Measurements from ENCODE around the gene ODC1.

ODC1 gene

DNA sequence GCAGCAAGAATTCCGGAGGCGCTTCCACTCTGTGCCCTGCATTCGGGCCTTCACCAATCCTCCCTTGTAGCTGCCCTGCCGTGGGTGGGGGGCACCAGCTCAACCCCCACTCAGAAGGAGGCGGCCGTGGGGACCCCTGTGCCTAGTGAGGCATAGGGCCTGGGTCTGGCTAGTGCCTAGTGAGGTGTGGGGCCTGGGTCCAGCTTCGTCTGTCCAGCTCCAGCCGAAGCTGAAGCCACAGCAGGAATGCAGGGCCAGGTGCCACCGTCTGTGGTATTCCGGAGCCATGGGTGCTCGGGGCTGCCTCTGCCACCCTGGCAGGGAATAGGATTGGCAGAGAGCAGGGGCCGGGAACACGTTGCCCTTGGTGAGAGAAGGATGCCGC, 12.3 kb downstream of the ODC1 start:
- DNase-seq: no peak
- no peak overlapping the region for H3K27ac Mint-ChIP-seq
- peaks cover 15% of the 10 kb centered on the region for H3K27me3 Mint-ChIP-seq (ENCODE audit: low read depth, poor library complexity)
- H3K4me1 Mint-ChIP-seq: peaks cover 20% of the 10 kb centered on the region
- no peak overlapping the region for H3K4me3 Mint-ChIP-seq
- no peaks in the 10 kb centered on the region for H3K9me3 Mint-ChIP-seq
- peaks cover 16% of the 10 kb centered on the region for H3K36me3 Mint-ChIP-seq (ENCODE audit: low read depth)
- TF ChIP-seq, protein P1, sequence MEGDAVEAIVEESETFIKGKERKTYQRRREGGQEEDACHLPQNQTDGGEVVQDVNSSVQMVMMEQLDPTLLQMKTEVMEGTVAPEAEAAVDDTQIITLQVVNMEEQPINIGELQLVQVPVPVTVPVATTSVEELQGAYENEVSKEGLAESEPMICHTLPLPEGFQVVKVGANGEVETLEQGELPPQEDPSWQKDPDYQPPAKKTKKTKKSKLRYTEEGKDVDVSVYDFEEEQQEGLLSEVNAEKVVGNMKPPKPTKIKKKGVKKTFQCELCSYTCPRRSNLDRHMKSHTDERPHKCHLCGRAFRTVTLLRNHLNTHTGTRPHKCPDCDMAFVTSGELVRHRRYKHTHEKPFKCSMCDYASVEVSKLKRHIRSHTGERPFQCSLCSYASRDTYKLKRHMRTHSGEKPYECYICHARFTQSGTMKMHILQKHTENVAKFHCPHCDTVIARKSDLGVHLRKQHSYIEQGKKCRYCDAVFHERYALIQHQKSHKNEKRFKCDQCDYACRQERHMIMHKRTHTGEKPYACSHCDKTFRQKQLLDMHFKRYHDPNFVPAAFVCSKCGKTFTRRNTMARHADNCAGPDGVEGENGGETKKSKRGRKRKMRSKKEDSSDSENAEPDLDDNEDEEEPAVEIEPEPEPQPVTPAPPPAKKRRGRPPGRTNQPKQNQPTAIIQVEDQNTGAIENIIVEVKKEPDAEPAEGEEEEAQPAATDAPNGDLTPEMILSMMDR (IDR thresholded peaks at IDR 0.05): no peak

DNA sequence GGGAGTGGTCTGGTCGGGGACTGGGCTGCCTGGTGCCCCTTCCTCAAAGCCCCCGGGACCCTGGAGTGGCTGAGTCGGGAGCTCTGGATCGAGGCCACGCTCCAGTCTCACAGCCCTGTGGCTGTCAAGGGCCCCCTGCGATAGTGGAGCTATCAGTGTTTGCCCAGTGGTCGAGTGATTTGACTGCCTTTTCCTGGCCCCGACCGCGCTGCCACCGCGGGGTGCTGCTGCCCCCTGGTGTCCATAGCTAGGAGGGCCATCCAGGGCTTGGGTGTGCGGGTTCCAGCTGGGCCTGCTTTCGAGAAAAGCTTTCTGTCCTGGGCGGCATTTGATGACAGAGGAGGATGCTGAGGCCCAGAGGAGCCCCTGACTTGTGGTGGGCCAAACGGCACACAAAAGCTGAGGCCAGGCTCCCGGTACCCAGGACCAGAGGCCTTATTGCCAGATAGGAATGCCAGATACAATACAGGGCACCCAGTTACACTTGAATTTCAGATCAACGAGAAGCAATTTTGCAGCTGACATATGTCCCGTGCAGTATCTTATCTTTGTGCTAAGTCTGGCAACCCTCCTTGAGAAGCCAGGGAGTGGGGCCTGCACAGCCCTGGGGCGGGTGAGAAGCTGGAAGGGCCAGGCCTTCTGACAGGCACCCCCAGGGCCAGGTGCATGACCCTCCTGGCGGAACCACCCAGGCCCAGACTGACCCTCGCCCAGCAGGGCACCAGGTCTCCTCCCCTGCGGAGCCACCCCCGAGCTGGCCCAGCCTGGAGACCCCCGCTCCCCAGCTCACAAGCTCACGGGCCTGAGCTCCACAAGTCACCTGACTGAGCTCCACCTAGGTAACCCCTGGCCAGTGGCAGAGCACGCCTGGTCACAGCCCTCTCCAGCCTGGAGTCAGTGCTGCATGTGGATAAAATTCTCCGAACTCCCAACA, 13.0 kb downstream of the ODC1 start:
- Mint-ChIP-seq H3K4me1 (peaks cover 20% of the 10 kb centered on the region), H3K27me3 (ENCODE audit: low read depth, poor library complexity) (peaks cover 17% of the 10 kb centered on the region), H3K36me3 (ENCODE audit: low read depth) (peaks cover 10% of the 10 kb centered on the region), H3K4me3 (no peak overlapping the region), H3K9me3 (no peaks in the 10 kb centered on the region), H3K27ac (no peak overlapping the region)
- TF ChIP-seq, protein P1 (IDR thresholded peaks at IDR 0.05): peak; percentile 97
- peak; percentile 91 for DNase-seq

DNA sequence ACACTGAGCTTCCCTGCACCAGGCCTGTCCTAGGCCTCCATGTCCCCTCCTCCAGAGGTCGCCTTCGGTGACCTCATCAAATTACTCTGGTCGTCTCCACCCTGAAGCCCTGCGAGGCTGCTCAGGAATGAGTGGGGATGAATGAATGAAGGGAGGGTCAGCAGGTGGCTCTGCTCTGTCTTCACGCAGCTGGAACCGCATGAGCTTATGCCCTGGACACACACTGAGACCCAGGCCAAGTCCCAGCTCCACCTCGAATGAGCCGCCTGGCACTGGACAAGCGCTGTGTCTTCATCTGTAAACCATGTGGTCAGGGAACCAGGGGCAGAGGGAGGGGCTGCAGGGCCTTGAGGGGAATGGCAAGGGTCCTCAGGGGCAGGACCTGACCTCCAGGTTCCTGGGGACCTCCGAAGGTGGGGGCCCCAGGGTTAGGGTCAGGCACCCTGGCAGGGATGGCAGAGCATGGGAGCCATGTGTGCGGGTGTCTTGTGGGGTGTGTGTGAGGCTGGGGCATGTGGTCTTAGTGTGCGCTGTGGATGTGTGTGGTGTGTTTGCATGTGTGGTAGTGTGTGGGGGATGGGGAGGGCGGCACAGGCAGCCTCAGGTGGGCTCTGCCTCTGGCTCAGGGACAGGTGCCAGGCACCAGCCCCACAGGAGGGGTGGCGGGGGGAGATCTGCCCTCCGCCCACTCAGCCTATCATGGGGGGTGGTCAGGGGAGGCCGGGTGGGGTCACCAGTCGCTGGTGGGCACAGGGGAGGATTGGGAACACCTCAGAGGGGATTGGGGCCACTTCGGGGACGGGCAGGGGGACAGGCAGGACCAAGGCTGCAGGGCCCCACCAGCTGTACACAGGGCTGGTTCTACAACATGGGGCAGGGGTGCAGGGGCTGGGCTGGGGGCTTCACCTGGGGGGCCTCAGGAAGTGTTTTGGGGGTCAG, 13.9 kb downstream of the ODC1 start:
- Mint-ChIP-seq H3K9me3 (no peaks in the 10 kb centered on the region), H3K36me3 (ENCODE audit: low read depth) (peaks cover under 1% of the 10 kb centered on the region), H3K27me3 (ENCODE audit: low read depth, poor library complexity) (peaks cover 17% of the 10 kb centered on the region), H3K4me1 (peaks cover 20% of the 10 kb centered on the region), H3K27ac (no peak overlapping the region), H3K4me3 (no peak overlapping the region)
- TF ChIP-seq, protein P1 (IDR thresholded peaks at IDR 0.05): no peak
- no peak for DNase-seq

DNA sequence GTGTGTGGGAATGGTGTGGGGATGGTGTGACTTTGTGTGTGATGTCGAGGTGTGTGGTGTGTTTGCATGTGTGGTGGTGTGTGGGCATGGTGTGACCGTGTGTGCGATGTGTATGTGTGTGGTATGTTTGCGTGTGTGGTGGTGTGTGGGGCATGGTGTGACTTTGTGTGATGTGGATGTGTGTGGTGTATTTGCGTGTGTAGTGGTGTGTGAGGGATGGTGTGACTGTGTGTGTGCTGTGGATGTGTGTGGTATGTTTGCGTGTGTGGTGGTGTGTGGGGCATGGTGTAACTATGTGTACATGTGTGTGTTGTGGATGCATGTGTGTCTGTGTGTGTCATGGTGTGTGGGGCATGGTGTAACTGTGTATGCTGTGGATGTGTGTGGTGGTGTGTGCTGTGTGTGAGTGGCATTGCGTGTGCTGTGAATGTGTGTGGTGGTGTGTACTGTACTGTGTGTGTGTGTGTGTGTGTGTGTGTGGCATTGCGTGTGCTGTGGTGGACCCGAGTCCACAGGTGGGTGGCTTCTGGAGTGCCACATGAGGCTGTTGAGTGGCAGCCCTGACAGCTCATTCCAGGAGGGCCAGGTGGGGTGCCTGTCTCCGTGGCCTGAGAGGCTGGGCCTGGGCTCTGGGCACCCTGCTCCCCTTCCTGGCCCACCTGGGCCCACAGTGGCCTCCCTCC, 14.7 kb downstream of the ODC1 start:
- peak overlapping the region; percentile 4 for H3K27ac Mint-ChIP-seq
- no peaks in the 10 kb centered on the region for H3K9me3 Mint-ChIP-seq
- H3K4me3 Mint-ChIP-seq: peak overlapping the region; percentile 30

More for the DNA sequence above, 14.7 kb downstream of the ODC1 start:
- peaks cover 17% of the 10 kb centered on the region for H3K27me3 Mint-ChIP-seq (ENCODE audit: low read depth, poor library complexity)
- H3K36me3 Mint-ChIP-seq (ENCODE audit: low read depth): no peaks in the 10 kb centered on the region
- TF ChIP-seq, protein P1 (IDR thresholded peaks at IDR 0.05): no peak
- peaks cover 20% of the 10 kb centered on the region for H3K4me1 Mint-ChIP-seq
- DNase-seq: no peak

Data from nephron progenitor cell (in vitro differentiated cells).